Stimulated activated CD8-positive, alpha-beta memory T cell treated with anti-CD3 and anti-CD28 coated beads, Interleukin-7, amount 100 ng/mL, for 4 hours (primary cell): Measurements from ENCODE around the gene SELENOV.

ENCODE experiments used
- DNase-seq, 2 donors: peaks; one replicate each; pipeline ENCODE4 v3.0.0-alpha.2; 2020; ENCODE audit warnings: low read depth in 2 of 2

The SELENOV gene

GRCh38 chr19:39557811-39558623 is 43.1 kb downstream of the SELENOV start:
- DNase-seq: no peak

- no peak for DNase-seq
Observed at GRCh38 chr19:39558624-39559117, 43.7 kb downstream of the SELENOV start.

GRCh38 chr19:39563408-39563807 is 48.5 kb downstream of the SELENOV start:
- no peak for DNase-seq

GRCh38 chr19:39566064-39566463 is 51.1 kb downstream of the SELENOV start:
- DNase-seq: no peak

- no peak for DNase-seq
Observed at GRCh38 chr19:39568604-39569003, 53.7 kb downstream of the SELENOV start.
